GM19035 (cell line): ENCODE measurements around the gene ARRDC1.
"Not testable (repeated sequence)": the region's sequence is repeated elsewhere in the genome, so short reads cannot be mapped to it uniquely, and the experiment has no call there.

ENCODE experiments used
- ATAC-seq: cut with Tn5 transposase; IDR thresholded peaks from one replicate; pipeline ENCODE4 v1.9.1; 2021; ENCODE audit not compliant: unreplicated experiment

ARRDC1 gene

DNA sequence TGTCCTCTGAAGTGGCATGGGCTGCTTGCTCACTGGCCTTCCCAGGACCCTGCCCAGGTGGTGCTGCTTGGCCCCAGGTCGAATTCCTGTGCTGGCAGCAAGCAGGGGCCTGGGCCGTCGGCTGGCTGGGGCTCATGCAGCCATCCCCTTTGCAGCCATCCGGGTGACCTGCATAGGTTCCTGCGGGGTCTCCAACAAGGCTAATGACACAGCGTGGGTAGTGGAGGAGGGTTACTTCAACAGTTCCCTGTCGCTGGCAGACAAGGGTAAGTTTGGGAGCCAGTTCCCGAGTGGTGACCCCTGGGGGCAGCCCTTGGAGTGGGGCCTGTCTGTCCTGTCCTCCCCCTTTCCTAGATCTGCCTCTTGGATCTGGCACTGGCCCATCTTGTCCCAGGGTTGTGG is 7.3 kb downstream of the ARRDC1 start:
- no peak for ATAC-seq

DNA sequence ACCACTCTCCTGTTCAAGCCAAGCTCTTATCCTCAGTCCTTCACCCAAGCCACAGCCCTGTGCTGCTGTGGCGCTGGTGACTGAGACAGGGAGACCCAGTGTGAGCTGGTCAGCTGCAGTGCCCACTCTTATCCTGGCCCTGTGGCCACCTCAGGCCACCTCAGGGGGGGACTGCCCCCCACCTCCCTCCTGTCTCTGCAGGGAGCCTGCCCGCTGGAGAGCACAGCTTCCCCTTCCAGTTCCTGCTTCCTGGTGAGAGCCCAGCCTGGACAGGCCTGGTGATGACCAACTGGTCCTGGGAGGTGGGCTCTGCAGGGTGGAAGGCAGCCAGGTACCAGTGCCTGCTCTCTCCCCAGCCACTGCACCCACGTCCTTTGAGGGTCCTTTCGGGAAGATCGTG is 7.8 kb downstream of the ARRDC1 start:
- ATAC-seq, result no peak

DNA sequence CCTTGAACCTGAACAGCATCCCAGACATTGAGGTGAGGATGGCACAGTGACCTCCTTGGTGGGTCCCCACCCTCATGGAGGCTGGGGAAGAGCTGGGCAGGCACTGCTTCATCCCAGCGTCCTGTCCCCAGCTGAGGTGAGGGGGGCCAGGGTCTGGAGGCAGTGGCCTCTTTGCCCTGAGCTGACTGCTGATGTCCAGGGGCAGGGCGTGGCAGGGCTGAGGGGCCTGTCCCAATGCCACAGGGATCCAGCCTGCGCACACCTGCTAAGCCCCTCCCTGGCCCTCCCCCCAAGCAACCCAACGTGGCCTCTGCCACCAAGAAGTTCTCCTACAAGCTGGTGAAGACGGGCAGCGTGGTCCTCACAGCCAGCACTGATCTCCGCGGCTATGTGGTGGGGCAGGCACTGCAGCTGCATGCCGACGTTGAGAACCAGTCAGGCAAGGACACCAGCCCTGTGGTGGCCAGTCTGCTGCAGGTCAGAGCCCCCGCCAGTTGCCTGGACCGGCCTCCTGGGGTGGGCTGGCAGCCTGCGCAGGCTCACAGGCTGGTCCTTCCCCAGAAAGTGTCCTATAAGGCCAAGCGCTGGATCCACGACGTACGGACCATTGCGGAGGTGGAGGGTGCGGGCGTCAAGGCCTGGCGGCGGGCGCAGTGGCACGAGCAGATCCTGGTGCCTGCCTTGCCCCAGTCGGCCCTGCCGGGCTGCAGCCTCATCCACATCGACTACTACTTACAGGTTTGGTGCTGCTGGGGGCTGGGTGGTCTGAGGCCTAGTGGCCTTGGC is 8.4 kb downstream of the ARRDC1 start:
- no peak for ATAC-seq

DNA sequence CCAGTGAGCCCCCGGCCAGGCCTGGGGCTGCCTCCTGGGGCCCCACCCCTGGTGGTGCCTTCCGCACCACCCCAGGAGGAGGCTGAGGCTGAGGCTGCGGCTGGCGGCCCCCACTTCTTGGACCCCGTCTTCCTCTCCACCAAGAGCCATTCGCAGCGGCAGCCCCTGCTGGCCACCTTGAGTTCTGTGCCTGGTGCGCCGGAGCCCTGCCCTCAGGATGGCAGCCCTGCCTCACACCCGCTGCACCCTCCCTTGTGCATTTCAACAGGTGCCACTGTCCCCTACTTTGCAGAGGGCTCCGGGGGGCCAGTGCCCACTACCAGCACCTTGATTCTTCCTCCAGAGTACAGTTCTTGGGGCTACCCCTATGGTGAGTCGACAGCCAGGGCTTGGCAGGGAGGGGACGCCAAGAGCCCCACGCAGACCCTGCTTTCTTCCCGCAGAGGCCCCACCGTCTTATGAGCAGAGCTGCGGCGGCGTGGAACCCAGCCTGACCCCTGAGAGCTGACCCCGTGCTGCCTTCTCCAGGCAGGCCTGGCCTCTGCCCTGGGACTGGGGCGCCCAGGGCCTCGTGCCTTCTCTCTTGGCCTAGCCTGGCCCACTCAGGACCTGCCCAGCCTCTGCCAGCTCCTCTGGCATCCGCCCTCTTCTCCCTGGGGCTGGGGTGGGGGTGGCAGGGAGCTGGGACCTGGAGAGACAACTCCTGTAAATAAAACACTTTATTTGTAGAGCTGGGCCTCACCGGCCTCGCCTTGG is 9.3 kb downstream of the ARRDC1 start:
- no peak for ATAC-seq

DNA sequence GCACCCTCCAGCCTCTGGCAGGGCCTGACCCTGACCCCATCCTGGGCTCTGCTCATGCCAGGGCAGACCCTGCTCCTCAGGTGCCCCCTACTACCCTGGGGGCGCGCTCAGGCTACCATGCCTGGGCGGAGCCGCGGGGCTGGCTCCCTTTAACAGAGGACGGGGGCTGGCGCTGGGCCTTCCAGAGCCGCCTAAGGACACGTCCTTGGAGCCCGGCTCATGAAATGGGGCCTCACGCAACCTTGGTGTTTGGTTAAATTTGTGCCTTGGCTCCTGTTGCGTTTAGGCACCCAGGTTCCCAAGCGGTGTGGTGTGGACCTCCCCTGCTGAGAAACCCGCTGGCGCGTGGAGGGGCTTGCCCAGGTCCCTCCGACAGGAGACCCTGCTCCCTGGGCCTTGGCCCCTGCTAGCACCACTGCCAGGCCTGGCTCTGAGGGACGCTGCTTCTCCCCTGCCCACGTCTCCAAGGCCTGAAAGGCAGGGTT is 9.9 kb downstream of the ARRDC1 start:
- ATAC-seq, result no peak

DNA sequence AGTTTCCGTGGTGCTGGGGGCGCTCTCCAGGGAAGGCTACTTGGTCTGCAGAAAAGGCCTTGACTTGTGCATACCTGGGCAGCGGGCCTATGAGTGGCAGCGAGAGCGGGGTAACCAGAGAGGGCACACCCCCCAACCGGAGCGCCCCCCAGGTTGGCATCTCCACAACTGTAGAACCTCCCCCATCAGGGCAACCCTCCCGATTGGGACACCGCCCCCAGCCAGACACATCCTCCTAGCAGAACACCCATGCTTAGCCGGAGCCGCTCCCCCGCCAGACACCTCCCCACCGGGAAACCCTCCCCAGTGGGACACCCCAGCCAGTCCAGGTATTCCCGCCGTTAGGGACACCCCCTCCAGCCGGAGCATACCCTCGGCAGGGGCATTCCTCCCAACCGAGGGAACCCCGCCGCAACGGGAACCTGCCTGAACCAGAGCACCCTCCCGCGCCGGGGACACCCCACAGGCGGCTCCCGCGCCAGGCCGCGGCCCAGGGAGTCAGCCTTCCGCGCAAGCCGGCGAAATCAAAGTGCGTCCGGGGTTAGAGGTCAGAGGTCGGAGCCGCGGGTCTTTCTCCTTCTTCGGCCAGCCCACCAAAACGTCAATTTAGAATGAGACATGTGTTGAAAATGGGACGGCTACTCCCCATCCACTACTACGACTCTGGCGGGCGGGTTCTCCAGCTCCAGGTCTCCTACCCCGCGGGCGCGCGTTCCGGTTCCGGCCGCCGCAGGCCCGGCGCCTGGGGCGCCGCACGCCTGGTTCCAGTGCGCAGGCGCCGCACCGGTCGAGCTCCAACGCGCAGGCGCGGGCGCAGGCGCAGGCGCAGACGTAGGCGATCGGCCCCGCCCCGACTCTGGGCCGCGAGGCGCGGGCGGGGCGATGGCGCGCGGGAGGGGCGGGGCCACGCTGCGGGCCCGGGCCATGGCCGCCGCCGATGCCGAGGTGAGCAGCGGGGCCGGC is 12.9 kb downstream of the ARRDC1 start, which contains the start of gene EHMT1:
Gene EHMT1, plus strand, starts transcription at position 901 of the 963 bp plus-strand sequence. Its CDS starts 24 bp downstream, at position 925.
- peak; percentile 80 for ATAC-seq

DNA sequence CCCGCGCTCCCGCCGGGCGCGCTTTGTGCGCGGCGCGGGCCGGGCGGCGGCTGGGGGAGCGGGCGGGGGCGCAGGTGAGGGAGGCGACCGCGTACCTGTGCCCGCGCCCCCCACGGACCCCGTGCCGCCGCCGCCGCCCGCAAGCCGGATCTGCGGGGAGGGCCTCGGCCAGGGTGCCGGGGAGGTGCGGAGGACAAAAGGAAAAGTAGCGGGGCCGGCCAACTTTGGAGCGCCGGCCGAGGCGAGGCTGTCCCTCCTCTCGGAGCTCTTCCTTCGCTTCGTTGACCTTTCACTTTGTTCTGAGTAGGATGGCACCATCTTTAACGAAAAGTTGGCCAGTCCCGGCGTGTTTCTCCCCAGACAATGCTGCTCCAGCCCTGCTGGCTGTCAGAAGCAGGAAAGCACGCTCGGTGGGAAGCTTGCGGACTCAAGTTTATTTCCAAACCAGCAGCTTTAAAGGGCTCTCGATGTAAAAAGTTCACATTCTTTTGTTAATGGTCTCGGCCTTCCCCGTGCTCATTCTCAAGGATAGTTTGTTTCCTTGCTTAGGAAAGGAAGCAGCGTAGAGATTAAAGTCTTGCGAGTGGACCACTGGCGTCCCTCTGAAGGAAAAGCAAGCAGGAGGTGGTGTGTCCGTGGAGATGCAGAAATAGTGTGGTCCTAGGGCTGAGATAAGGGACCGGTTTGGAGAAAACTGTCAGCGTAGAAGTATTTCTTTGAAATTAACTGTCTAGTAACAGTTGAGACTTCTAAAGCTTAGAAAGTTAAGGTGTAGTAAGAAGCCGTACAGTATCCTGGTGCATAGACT is 14.0 kb downstream of the ARRDC1 start:
- ATAC-seq, result peak; percentile 27

DNA sequence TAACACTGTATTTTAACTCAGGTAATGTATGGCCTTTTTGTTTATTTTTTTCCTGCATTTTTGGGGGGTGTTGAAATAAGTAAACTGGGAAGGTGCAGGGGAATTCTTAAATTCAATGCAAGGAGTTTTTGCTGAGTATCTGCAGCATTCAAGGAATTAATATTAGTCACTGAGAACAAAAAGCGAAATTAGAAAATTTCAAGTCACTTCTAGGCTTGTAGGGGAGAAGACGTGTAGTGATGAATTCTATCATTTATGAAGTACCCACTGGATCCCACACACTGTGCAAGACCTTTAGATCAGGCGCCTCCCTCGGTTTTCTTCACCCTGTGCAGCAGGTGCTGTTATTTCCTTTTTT is 14.5 kb downstream of the ARRDC1 start:
- no peak for ATAC-seq

DNA sequence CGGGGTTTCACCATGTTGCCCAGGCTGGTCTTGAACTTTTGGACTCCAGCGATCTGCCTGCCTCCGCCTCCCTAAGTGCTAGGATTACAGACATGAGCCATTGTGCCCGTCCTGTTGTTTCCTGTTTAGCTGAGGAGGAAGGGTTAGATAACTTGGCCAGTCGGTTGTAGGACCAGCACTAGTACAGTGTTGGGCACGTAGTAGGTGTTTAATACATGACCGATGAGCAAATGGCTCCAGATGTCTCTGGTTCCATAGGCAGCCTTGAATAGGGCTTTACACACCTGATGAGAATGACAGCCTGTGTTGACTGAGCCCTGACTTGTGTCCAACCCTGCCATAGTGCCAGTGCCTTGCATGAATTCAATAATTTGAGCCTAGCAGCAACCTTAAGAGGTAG is 15.1 kb downstream of the ARRDC1 start:
- no peak for ATAC-seq

DNA sequence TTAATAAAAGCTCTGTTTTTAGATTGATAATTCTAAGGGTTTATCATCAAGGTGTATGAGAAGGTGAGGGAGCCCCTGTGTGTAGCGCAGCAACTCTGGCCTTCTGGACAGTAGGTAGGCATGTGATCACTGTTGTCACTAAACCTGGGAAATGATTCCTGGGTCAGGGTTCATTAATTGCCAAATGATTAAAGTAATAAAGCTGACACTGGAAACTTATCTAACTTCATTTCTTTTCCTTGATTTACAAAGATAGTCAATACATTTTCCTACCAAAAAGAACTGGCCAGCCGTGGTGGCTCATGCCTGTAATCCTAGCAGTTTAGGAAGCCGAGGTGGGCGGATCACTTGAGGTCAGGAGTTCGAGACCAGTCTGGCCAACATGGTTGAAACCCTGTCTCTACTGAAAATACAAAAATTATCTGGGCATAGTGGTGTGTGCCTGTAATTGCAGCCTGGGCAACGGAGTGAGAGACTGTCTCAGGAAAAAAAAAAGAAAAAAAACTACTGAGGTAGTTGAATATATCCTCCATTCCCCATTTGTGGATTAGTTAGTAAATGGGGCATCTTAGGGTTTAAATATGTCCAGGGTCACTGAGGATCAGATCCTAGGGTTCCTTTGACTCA is 15.8 kb downstream of the ARRDC1 start:
- ATAC-seq, result no peak

DNA sequence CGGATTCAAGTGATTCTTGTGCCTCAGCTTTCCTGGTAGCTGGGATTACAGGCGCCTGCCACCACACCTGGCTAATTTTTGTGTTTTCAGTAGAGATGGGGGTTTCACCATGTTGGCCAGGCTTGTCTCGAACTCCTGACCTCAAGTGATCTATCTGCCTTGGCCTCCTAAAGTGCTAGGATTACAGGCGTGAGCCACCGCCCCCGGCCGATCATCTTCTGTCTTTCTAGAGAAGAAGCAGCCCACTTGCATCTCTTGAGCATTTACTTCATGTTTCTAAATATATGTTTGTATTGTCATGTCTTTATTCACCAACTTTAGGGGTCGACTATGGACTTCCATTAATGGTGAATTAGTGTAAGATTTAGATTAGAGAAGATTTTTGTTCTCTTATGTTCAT is 16.7 kb downstream of the ARRDC1 start:
- ATAC-seq, result not testable (repeated sequence)

DNA sequence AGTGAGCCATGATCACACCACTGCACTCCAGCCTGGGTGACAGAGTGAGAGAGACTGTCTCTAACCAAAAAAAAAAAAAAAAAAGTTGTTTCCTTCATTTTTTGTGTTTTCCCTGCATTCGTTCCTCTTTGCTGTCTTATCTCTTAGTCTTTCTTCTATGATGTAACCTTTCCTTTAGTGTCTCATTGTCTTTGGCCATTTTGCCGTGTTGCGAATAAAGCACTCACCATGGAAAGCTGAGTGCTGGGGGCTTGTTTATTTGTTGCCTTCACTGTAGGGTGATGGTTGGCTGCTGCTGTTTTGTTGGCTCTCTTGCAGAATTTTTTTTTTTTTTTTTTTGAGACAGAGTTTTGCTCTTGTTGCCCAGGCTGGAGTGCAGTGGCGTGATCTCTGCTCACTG is 21.0 kb downstream of the ARRDC1 start:
- ATAC-seq, result no peak

DNA sequence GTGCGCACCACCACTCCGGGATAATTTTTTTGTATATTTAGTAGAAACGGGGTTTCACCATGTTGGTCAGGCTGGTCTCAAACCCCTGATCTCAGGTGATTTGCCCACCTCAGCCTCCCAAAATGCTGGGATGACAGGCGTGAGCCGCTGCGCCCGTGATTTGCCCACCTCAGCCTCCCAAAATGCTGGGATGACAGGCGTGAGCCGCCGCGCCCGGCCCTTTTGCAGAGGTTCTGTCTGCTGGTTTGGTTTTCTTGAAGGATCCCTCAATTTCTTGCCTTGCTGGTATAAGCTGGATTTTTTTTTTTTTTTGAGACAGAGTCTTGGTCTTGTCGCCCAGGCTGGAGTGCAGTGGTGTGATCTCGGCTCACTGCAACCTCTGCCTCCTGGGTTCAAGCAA is 21.9 kb downstream of the ARRDC1 start:
- not testable (repeated sequence) for ATAC-seq

DNA sequence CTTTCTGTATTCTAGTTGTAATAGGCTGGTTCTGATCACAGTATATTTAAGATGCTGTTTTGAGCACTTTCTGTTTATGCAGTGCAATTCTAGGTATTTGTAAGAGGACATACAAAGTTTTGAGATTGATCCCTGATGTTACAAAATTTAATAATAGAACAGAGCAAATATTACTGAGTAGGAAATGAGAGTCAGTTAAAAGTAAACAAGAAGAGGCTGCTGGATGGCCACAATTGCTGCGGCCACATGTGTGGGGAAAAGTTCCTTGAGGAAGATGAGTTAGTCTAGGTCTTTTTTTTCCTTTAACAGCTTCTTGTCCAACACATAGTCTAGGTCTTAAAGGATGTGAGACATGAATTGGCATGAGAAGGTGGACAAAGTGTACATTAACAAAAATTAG is 24.6 kb downstream of the ARRDC1 start:
- ATAC-seq, result no peak

DNA sequence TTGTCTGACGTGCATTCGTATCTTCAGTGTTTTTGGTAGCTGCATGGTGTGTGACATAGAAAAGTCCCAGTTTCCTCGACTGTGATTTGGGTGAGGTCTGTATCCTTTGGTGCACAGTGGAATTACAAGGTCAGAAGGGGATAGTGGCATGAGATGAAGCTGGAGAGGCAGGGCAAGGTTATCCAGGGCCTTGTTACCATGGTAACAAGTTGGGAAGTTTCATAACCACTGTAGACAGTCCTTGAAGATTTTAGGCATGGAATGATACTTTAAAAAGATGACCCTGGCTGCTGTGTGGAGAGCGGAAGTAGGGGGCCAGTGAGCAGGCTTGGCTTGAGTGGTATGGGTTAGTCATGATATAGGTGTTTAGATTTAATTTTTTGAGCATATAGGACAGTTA is 25.2 kb downstream of the ARRDC1 start:
- no peak for ATAC-seq

DNA sequence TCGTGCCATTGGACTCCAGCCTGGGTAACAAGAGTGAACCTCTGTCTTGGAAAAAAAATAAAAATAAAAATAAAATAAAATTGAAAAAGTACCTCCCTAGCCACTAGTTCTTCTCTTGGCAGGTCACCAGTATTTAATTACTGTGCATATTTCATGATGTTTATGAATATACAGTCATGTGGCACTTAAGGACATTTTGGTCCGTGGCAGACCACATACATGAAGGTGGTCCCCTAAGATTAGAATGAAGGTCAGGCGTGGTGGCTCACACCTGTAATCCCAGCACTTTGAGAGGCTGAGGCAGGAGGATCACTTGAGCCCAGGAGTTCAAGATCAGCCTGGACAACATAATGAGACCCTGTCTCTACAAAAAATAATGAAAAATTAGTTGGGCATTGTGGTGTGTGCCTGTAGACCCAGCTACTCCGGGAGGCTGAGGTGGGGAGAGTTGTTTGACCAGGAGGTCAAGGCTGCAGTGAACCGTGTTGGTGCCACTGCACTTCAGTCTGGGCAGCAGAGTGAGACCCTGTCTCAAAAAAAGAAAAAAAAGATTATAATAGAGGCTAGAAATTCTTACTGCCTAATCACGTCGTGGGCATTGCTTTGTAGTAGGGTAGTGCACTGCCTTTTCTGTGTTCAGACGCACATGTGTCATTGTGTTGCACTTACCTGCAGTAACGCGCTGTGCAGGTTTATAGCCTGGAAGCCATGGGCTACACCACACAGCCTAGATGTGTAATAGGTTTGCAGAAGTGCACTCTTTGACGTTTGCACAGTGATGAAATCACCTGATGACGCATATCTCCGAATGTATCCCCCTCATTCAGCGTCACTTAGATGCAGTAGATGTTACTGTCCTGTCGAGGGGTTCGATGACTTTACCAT is 26.1 kb downstream of the ARRDC1 start:
- ATAC-seq, result no peak

DNA sequence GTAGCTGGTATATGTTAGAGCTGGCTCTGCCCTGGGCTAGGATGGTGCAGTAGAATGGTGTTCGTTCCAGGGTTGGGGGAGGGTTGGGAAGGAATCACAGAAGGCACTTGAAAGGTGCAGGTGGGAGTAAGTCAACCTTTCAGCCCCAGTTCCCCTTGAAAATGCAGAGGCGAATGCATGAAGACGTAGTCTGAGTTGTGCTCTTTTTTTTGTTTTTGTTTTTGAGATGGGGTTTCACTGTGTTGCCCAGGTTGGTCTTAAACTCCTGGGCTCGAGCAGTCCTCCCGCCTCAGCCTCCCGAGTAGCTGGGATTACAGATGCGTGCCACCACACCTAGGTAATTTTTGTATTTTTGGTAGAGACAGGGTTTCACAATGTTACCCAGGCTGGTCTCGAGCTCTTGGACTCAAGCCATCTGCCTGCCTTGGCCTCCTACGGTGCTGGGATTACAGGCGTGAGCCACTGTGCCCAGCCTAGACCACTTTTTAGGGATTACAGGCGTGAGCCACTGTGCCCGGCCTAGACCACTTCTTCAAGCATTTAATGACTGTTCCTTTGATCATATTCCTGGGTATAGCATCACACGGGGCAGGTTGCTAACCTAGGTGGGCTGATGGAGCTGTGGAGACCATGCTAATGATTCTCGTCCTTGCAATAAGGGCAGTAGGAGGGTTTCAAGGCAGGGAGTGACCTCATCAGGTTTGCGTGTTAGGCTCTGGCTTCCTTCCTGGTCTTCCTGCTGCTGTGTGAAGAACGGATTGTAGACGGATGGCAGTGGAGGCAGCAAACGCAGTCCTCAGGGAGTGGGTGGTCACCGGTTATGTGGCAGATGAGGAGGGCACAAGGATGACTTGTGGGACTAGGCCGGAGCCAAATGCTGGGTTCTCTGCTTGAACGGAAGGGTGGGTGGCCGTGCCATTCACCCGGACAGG is 27.0 kb downstream of the ARRDC1 start:
- ATAC-seq, result no peak

DNA sequence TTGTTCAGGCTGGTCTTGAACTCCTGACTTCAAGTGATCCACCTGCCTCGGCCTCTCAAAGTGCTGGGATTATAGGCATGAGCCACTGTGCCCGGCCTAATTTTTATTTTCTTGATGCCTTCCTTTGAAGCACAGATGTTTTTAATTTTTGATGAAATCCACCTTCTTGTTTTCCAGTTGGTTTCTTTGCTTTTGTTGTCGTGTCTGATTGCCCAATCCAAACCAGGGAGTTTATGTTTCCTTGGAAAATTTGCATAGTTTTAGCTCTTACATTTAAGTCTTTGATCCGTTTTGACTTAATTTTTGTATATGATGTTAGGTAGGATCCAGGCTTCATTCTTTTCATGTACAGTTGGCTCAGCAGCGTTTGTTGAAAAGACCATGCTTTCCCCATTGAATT is 28.5 kb downstream of the ARRDC1 start:
- ATAC-seq, result no peak
